ENCODE results near the gene KCNJ18. TPM values are rescaled to one million over a fixed set of nuclear protein-coding genes. Genes with fewer than 3 reads are reported as not detected.
"Not testable (repeated sequence)": the region's sequence is repeated elsewhere in the genome, so short reads cannot be mapped to it uniquely, and the experiment has no call there.

The KCNJ18 gene
- total RNA-seq, 1 experiment from 2014 or later, result not detected

- not testable (repeated sequence) for H3T11ph ChIP-seq (ENCODE audit: low read length); H3K4me3 Mint-ChIP-seq; H3K4me1 Mint-ChIP-seq; H3K18ac ChIP-seq (ENCODE audit: insufficient read length, low read depth, low read length); H2AFZ ChIP-seq (ENCODE audit: low read length); H2BK20ac ChIP-seq (ENCODE audit: low read depth, low read length, poor library complexity, severe bottlenecking); H3K14ac ChIP-seq (ENCODE audit: insufficient read depth, low read length); H4K5ac ChIP-seq (ENCODE audit: insufficient read length, low read depth, low read length); H4K8ac ChIP-seq (replicated peaks; ENCODE audit: insufficient read length, low read depth, low read length); H3K4me2 ChIP-seq (ENCODE audit: insufficient read depth, insufficient read length, low read length); H2BK15ac ChIP-seq (ENCODE audit: low read depth, low read length); H2BK120ac ChIP-seq (ENCODE audit: low read depth, low read length, poor library complexity, severe bottlenecking); H4K20me1 ChIP-seq (ENCODE audit: control insufficient read depth, insufficient read depth, insufficient read length); H3K23ac ChIP-seq (ENCODE audit: insufficient read length, low read depth, low read length); H3K4me1 ChIP-seq (ENCODE audit: insufficient read depth, low read length); H3K27me3 Mint-ChIP-seq (ENCODE audit: low read depth); H3K9ac ChIP-seq (ENCODE audit: extremely low read depth, insufficient read length, low read length); H3K79me2 ChIP-seq (ENCODE audit: insufficient read depth, low read length); H4K91ac ChIP-seq (ENCODE audit: insufficient read length, low read depth, low read length); H3K23me2 ChIP-seq (ENCODE audit: insufficient read length, low read depth, low read length, poor library complexity, severe bottlenecking); H3K27ac Mint-ChIP-seq; H3K27ac ChIP-seq (ENCODE audit: insufficient read length, low read depth, low read length); H3K27me3 ChIP-seq (ENCODE audit: insufficient read depth, low read length); DNase-seq; H3K56ac ChIP-seq (ENCODE audit: insufficient read length, low read depth, low read length); H3K4ac ChIP-seq (ENCODE audit: low read depth, low read length); H2AK5ac ChIP-seq (ENCODE audit: insufficient read length, low read length); H2BK12ac ChIP-seq (ENCODE audit: insufficient read length, low read depth, low read length); H3K79me1 ChIP-seq (ENCODE audit: insufficient read depth, low read depth, low read length, poor library complexity, severe bottlenecking); H2BK5ac ChIP-seq (ENCODE audit: insufficient read length, low read length)
- peaks cover 6 to 17% (median 9%) of the 10 kb centered on the region in 3 experiments for H3K36me3 Mint-ChIP-seq (ENCODE audit: insufficient read depth in 1 of 3, low read depth in 3 of 3)
- no CpG with 5 or more reads among the region's 5 CpGs for WGBS (ENCODE audit: extremely low coverage, insufficient read length, low lambda C conversion rate)
- peaks cover 31% of the 10 kb centered on the region for H3K9me3 ChIP-seq (ENCODE audit: control insufficient read depth, low read depth, low read length)
- H3K9me3 Mint-ChIP-seq, result peaks cover 72 to 77% of the 10 kb centered on the region in 2 experiments
Measured at GRCh38 chr17:21748686-21749085, 56.4 kb downstream of the KCNJ18 start.

- H3K4me1 Mint-ChIP-seq; H3K4ac ChIP-seq (ENCODE audit: low read depth, low read length); H3K18ac ChIP-seq (ENCODE audit: insufficient read length, low read depth, low read length); H3K27me3 Mint-ChIP-seq (ENCODE audit: low read depth); H3T11ph ChIP-seq (ENCODE audit: low read length); H2BK15ac ChIP-seq (ENCODE audit: low read depth, low read length); H2BK12ac ChIP-seq (ENCODE audit: insufficient read length, low read depth, low read length); DNase-seq; H4K20me1 ChIP-seq (ENCODE audit: control insufficient read depth, insufficient read depth, insufficient read length); H2AFZ ChIP-seq (ENCODE audit: low read length); H3K9ac ChIP-seq (ENCODE audit: extremely low read depth, insufficient read length, low read length); H2BK20ac ChIP-seq (ENCODE audit: low read depth, low read length, poor library complexity, severe bottlenecking); H3K27ac ChIP-seq (ENCODE audit: insufficient read length, low read depth, low read length); H3K4me1 ChIP-seq (ENCODE audit: insufficient read depth, low read length); H3K23ac ChIP-seq (ENCODE audit: insufficient read length, low read depth, low read length); H2BK5ac ChIP-seq (ENCODE audit: insufficient read length, low read length); H3K56ac ChIP-seq (ENCODE audit: insufficient read length, low read depth, low read length); H3K14ac ChIP-seq (ENCODE audit: insufficient read depth, low read length); H3K27ac Mint-ChIP-seq; H3K27me3 ChIP-seq (ENCODE audit: insufficient read depth, low read length); H4K5ac ChIP-seq (ENCODE audit: insufficient read length, low read depth, low read length); H2BK120ac ChIP-seq (ENCODE audit: low read depth, low read length, poor library complexity, severe bottlenecking); H3K4me2 ChIP-seq (ENCODE audit: insufficient read depth, insufficient read length, low read length); H2AK5ac ChIP-seq (ENCODE audit: insufficient read length, low read length); H4K91ac ChIP-seq (ENCODE audit: insufficient read length, low read depth, low read length); H4K8ac ChIP-seq (replicated peaks; ENCODE audit: insufficient read length, low read depth, low read length); H3K79me1 ChIP-seq (ENCODE audit: insufficient read depth, low read depth, low read length, poor library complexity, severe bottlenecking); H3K23me2 ChIP-seq (ENCODE audit: insufficient read length, low read depth, low read length, poor library complexity, severe bottlenecking); H3K79me2 ChIP-seq (ENCODE audit: insufficient read depth, low read length); H3K4me3 Mint-ChIP-seq: not testable (repeated sequence)
- H3K9me3 ChIP-seq (ENCODE audit: control insufficient read depth, low read depth, low read length), result peaks cover 31% of the 10 kb centered on the region
- H3K9me3 Mint-ChIP-seq, result peaks cover 78 to 86% of the 10 kb centered on the region in 2 experiments
- no CpG with 5 or more reads among the region's 15 CpGs for WGBS (ENCODE audit: extremely low coverage, insufficient read length, low lambda C conversion rate)
- H3K36me3 Mint-ChIP-seq (ENCODE audit: insufficient read depth in 1 of 3, low read depth in 3 of 3), result peaks cover 6 to 18% (median 9%) of the 10 kb centered on the region in 3 experiments
Measured at GRCh38 chr17:21749696-21750531, 57.6 kb downstream of the KCNJ18 start.
